Measurements from ENCODE around the gene SLC24A4.

- TF ChIP-seq POLR2AphosphoS5 (IDR thresholded peaks at IDR 0.05; ENCODE audit: low read depth, low read length) (no peak), CTCF (IDR thresholded peaks at IDR 0.05 in 2 of 3, conservative IDR thresholded peaks at IDR 0.05 in 1 of 3; ENCODE audit: borderline replicate concordance in 1 of 3, insufficient read depth in 1 of 3, low read depth in 2 of 3, low read length in 2 of 3) (no peak), ZNF274 (IDR thresholded peaks at IDR 0.05; ENCODE audit: low read depth, low read length) (no peak)
These were observed 11.1 kb downstream of the SLC24A4 start for GRCh38 chr14:92334050-92334449.
